H9 (cell line): ENCODE data around the gene USP7. TPM values are rescaled to one million over a fixed set of nuclear protein-coding genes. Genes with fewer than 3 reads are reported as not detected.

Source experiments
- DNase-seq: peaks from one replicate; pipeline ENCODE4 v3.0.0-alpha.2; 2017
- H2AFZ ChIP-seq: one replicate; pipeline ENCODE4 v1.6.1; 2013; ENCODE audit warnings: mild to moderate bottlenecking, low read length, control low read depth, moderate library complexity
- H2AK5ac ChIP-seq: 2 replicates; pipeline ENCODE4 v1.6.1; 2013; ENCODE audit warnings: low read length, control low read depth, mixed read lengths; ENCODE audit not compliant: insufficient read length
- H2BK120ac ChIP-seq: one replicate; pipeline ENCODE4 v1.6.1; 2013; ENCODE audit warnings: low read depth, mild to moderate bottlenecking, low read length, control low read depth, inconsistent platforms; ENCODE audit not compliant: poor library complexity, severe bottlenecking
- H2BK12ac ChIP-seq: 2 replicates; pipeline ENCODE4 v1.6.1; 2013; ENCODE audit warnings: low read length, control low read depth, mixed read lengths, low read depth; ENCODE audit not compliant: insufficient read length
- H2BK15ac ChIP-seq: 2 replicates; pipeline ENCODE4 v1.6.1; 2013; ENCODE audit warnings: low read depth, low read length, control low read depth
- H2BK20ac ChIP-seq: one replicate; pipeline ENCODE4 v1.6.1; 2013; ENCODE audit warnings: low read depth, mild to moderate bottlenecking, low read length, control low read depth, inconsistent platforms; ENCODE audit not compliant: poor library complexity, severe bottlenecking
- H2BK5ac ChIP-seq: 2 replicates; pipeline ENCODE4 v1.6.1; 2013; ENCODE audit warnings: low read length, control low read depth, mixed read lengths; ENCODE audit not compliant: insufficient read length
- H3K14ac ChIP-seq: 2 replicates; pipeline ENCODE4 v1.6.1; 2013; ENCODE audit warnings: low read length, control low read depth; ENCODE audit not compliant: insufficient read depth
- H3K18ac ChIP-seq: 2 replicates; pipeline ENCODE4 v1.6.1; 2013; ENCODE audit warnings: low read depth, mild to moderate bottlenecking, mixed read lengths, low read length, control low read depth; ENCODE audit not compliant: insufficient read length
- H3K23ac ChIP-seq: 2 replicates; pipeline ENCODE4 v1.6.1; 2013; ENCODE audit warnings: low read length, control low read depth, mixed read lengths, low read depth; ENCODE audit not compliant: insufficient read length
- H3K23me2 ChIP-seq: 2 replicates; pipeline ENCODE4 v1.6.1; 2013; ENCODE audit warnings: low read depth, mild to moderate bottlenecking, mixed read lengths, low read length, control low read depth; ENCODE audit not compliant: insufficient read length, poor library complexity, severe bottlenecking
- H3K27ac ChIP-seq: 2 replicates; pipeline ENCODE4 v1.5.1; 2013; ENCODE audit warnings: low read length, control low read depth, mixed read lengths, low read depth; ENCODE audit not compliant: insufficient read length
- H3K27me3 ChIP-seq: 2 replicates; pipeline ENCODE4 v1.6.1; 2013; ENCODE audit warnings: low read length, control low read depth, inconsistent platforms; ENCODE audit not compliant: insufficient read depth
- H3K4ac ChIP-seq: 2 replicates; pipeline ENCODE4 v1.6.1; 2013; ENCODE audit warnings: low read depth, mild to moderate bottlenecking, control low read depth, inconsistent platforms, low read length, moderate library complexity
- H3K4me1 ChIP-seq: 2 replicates; pipeline ENCODE4 v1.6.1; 2013; ENCODE audit warnings: low read length, control low read depth, inconsistent platforms; ENCODE audit not compliant: insufficient read depth
- H3K4me2 ChIP-seq: 2 replicates; pipeline ENCODE4 v1.6.1; 2013; ENCODE audit warnings: low read length, control low read depth, mixed read lengths; ENCODE audit not compliant: insufficient read length, insufficient read depth
- H3K56ac ChIP-seq: 2 replicates; pipeline ENCODE4 v1.6.1; 2013; ENCODE audit warnings: low read depth, mild to moderate bottlenecking, mixed read lengths, low read length, control low read depth; ENCODE audit not compliant: insufficient read length
- H3K79me1 ChIP-seq: 2 replicates; pipeline ENCODE4 v1.6.1; 2013; ENCODE audit warnings: low read depth, mild to moderate bottlenecking, moderate library complexity, low read length, control low read depth, inconsistent platforms; ENCODE audit not compliant: insufficient read depth, poor library complexity, severe bottlenecking
- H3K79me2 ChIP-seq: 2 replicates; pipeline ENCODE4 v1.6.1; 2013; ENCODE audit warnings: low read length, control low read depth, inconsistent platforms; ENCODE audit not compliant: insufficient read depth
- H3K9ac ChIP-seq: 2 replicates; pipeline ENCODE4 v1.6.1; 2013; ENCODE audit warnings: low read length, control low read depth, mixed read lengths; ENCODE audit not compliant: insufficient read length; ENCODE audit errors: extremely low read depth
- H3K9me3 ChIP-seq: one replicate; pipeline ENCODE4 v1.6.1; 2013; ENCODE audit warnings: low read depth, low read length, inconsistent platforms; ENCODE audit not compliant: control insufficient read depth
- H3T11ph ChIP-seq: one replicate; pipeline ENCODE4 v1.6.1; 2013; ENCODE audit warnings: mild to moderate bottlenecking, low read length, control low read depth, inconsistent platforms
- H4K20me1 ChIP-seq: one replicate; pipeline ENCODE4 v1.6.1; 2013; ENCODE audit not compliant: control insufficient read depth, insufficient read length, insufficient read depth
- H4K5ac ChIP-seq: 2 replicates; pipeline ENCODE4 v1.6.1; 2013; ENCODE audit warnings: low read depth, mild to moderate bottlenecking, mixed read lengths, low read length, control low read depth; ENCODE audit not compliant: insufficient read length
- H4K8ac ChIP-seq: replicated peaks from 2 replicates; pipeline ENCODE4 v1.6.1; 2013; ENCODE audit warnings: low read length, control low read depth, mixed read lengths, low read depth; ENCODE audit not compliant: insufficient read length
- H4K91ac ChIP-seq: 2 replicates; pipeline ENCODE4 v1.6.1; 2013; ENCODE audit warnings: low read depth, mild to moderate bottlenecking, moderate library complexity, mixed read lengths, low read length, control low read depth; ENCODE audit not compliant: insufficient read length
- H3K27ac Mint-ChIP-seq, 3 experiments: 2 replicates in 2 of 3; 3 replicates in 1 of 3; pipeline ENCODE4 v1.8.0; 2020 to 2021; ENCODE audit warnings: mixed read lengths in 3 of 3, mild to moderate bottlenecking in 1 of 3, moderate library complexity in 1 of 3
- H3K27me3 Mint-ChIP-seq: 2 replicates; pipeline ENCODE4 v1.8.0; 2021; ENCODE audit warnings: low read depth, mild to moderate bottlenecking, moderate library complexity, mixed read lengths
- H3K36me3 Mint-ChIP-seq, 3 experiments: 2 replicates in 2 of 3; 3 replicates in 1 of 3; pipeline ENCODE4 v1.8.0; 2020 to 2021; ENCODE audit warnings: low read depth in 3 of 3, mixed read lengths in 3 of 3; ENCODE audit not compliant: insufficient read depth in 1 of 3
- H3K4me1 Mint-ChIP-seq, 2 experiments: 2 replicates each; pipeline ENCODE4 v1.8.0; 2020; ENCODE audit warnings: mixed read lengths in 2 of 2
- H3K4me3 Mint-ChIP-seq, 2 experiments: 2 replicates in 1 of 2; 3 replicates in 1 of 2; pipeline ENCODE4 v1.8.0; 2020 to 2021; ENCODE audit warnings: mild to moderate bottlenecking in 2 of 2, mixed read lengths in 2 of 2, moderate library complexity in 1 of 2
- H3K9me3 Mint-ChIP-seq, 2 experiments: 2 replicates in 1 of 2; 3 replicates in 1 of 2; pipeline ENCODE4 v1.8.0; 2020; ENCODE audit warnings: mild to moderate bottlenecking in 2 of 2, mixed read lengths in 2 of 2, moderate library complexity in 1 of 2
- WGBS: extraction: QIAGEN DNeasy Blood & Tissue Kit; methylation state at CpG from one replicate; pipeline ENCODE4 v1.1.7; 2013; ENCODE audit warnings: missing lambda C conversion rate, low lambda C conversion rate, mixed read lengths; ENCODE audit not compliant: insufficient read length; ENCODE audit errors: extremely low coverage; 5-methylcytosine and 5-hydroxymethylcytosine counted together
- total RNA-seq: library from RNA; stranded (reverse); gene quantifications from 2 replicates; pipeline ENCODE4 v1.2.1, GENCODE V29; 2021
- TF ChIP-seq, protein P1 (sequence below): fragments of 200-600 bp; sonication (generic); conservative IDR thresholded peaks from 3 replicates; pipeline ENCODE4 v1.8.0; 2021; ENCODE audit warnings: antibody characterized with exemption, mild to moderate bottlenecking

USP7 gene
- total RNA-seq, 1 experiment from 2014 or later = 192 TPM

- Histone ChIP-seq H4K5ac (no peak overlapping the region), H2AK5ac (no peak overlapping the region), H3K4me2 (peak overlapping the region; percentile 4), H3K23ac (no peak overlapping the region), H3K27ac (no peak overlapping the region), H3K23me2 (peaks cover 13% of the 10 kb centered on the region), H4K20me1 (peaks cover 5% of the 10 kb centered on the region), H3K56ac (no peak overlapping the region), H3K4ac (no peak overlapping the region), H2BK20ac (no peak overlapping the region), H2BK12ac (no peak overlapping the region), H3K9ac (no peak overlapping the region), H3K27me3 (no peaks in the 10 kb centered on the region), H3K79me2 (peaks cover 60% of the 10 kb centered on the region; the same call in 1 of the 2 replicates), H3K18ac (no peak overlapping the region), H2AFZ (no peak overlapping the region), H3K79me1 (peaks cover 5% of the 10 kb centered on the region), H4K8ac (no peak overlapping the region), H3K4me1 (peaks cover 20% of the 10 kb centered on the region; the same call in 1 of the 2 replicates), H3K9me3 (no peaks in the 10 kb centered on the region), H4K91ac (no peak overlapping the region), H3T11ph (no peak overlapping the region), H2BK15ac (no peak overlapping the region), H2BK120ac (no peak overlapping the region), H2BK5ac (no peak overlapping the region), H3K14ac (no peak overlapping the region)
- H3K36me3 Mint-ChIP-seq = peaks cover 21 to 30% (median 22%) of the 10 kb centered on the region in 3 experiments
- H3K4me1 Mint-ChIP-seq = peaks cover 47 to 65% of the 10 kb centered on the region in 2 experiments
- H3K27me3 Mint-ChIP-seq = no peaks in the 10 kb centered on the region; the same call in 1 of the 2 replicates
- TF ChIP-seq, protein P1, sequence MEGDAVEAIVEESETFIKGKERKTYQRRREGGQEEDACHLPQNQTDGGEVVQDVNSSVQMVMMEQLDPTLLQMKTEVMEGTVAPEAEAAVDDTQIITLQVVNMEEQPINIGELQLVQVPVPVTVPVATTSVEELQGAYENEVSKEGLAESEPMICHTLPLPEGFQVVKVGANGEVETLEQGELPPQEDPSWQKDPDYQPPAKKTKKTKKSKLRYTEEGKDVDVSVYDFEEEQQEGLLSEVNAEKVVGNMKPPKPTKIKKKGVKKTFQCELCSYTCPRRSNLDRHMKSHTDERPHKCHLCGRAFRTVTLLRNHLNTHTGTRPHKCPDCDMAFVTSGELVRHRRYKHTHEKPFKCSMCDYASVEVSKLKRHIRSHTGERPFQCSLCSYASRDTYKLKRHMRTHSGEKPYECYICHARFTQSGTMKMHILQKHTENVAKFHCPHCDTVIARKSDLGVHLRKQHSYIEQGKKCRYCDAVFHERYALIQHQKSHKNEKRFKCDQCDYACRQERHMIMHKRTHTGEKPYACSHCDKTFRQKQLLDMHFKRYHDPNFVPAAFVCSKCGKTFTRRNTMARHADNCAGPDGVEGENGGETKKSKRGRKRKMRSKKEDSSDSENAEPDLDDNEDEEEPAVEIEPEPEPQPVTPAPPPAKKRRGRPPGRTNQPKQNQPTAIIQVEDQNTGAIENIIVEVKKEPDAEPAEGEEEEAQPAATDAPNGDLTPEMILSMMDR = no peak; the same call in 2 of the 3 replicates
- no CpG with 5 or more reads among the region's 17 CpGs for WGBS
- H3K4me3 Mint-ChIP-seq = peak overlapping the region; percentile 3 to 66; a peak in 4 of 5 replicates
- peak overlapping the region; percentile 27 to 83 (median 76); a peak in 6 of 7 replicates for H3K27ac Mint-ChIP-seq
- H3K9me3 Mint-ChIP-seq = no peaks in the 10 kb centered on the region; a peak in 1 of 5 replicates
- peak; percentile 69 for DNase-seq
Observed at GRCh38 chr16:8863594-8864424, 99.9 kb downstream of the USP7 start.
